GM12878 (cell line): ENCODE results near the gene SEPTIN1. TPM values are rescaled to one million over a fixed set of nuclear protein-coding genes. Genes with fewer than 3 reads are reported as not detected.

Experiments used
- ATAC-seq: fragments of 200-7000 bp; cut with Tn5 transposase; 3 replicates; pipeline ENCODE4 v1.9.1; 2020; ENCODE audit warnings: mild to moderate bottlenecking, moderate library complexity
- BruUV-seq: library from RNA; stranded (reverse); fragments of 400-500 nt; replicated peaks from 2 replicates; lab custom pipeline; 2021; lab: Mats Ljungman, UMichigan
- CTCF ChIA-PET: fragments of 300-600 bp; sonication (Branson Sonifier 250); formaldehyde crosslinking; extraction: SDS; loops from one replicate; lab custom pipeline; 2021; ENCODE audit warnings: inconsistent platforms; lab: Yijun Ruan, JAX
- POLR2A ChIA-PET: fragments of 350-600 bp; formaldehyde crosslinking; extraction: SDS; loops from one replicate; lab custom pipeline; 2021; ENCODE audit warnings: inconsistent platforms; lab: Charles Lee
- RAD21 ChIA-PET: fragments of 300-600 bp; sonication (Branson Sonifier 250); formaldehyde crosslinking; loops from one replicate; lab custom pipeline; 2023; ENCODE audit warnings: antibody characterized with exemption; ENCODE audit not compliant: unreplicated experiment; lab: Charles Lee
- SMC1A ChIA-PET: fragments of 300-600 bp; sonication (Branson Sonifier 250); formaldehyde crosslinking; loops from one replicate; lab custom pipeline; 2023; ENCODE audit not compliant: unreplicated experiment, uncharacterized antibody; lab: Charles Lee
- DNase-seq: peaks from one replicate; pipeline ENCODE4 v3.0.0-alpha.2; 2011; ENCODE audit warnings: low read depth, low spot score
- FAIRE-seq: peaks from 3 replicates; lab custom pipeline; 2011; peaks lifted over from hg19 to GRCh38; lab: Jason Lieb, UNC
- H2AFZ ChIP-seq: 2 replicates; pipeline ENCODE4 v1.6.0; 2011; ENCODE audit warnings: low read depth, low read length, control low read depth; ENCODE audit not compliant: control insufficient read depth
- H3K27ac ChIP-seq: 2 replicates; pipeline ENCODE4 v1.5.1; 2011; ENCODE audit warnings: control low read depth; ENCODE audit not compliant: control insufficient read depth, insufficient read depth
- H3K27me3 ChIP-seq, 2 experiments: replicated peaks in 1 of 2; 2 replicates each; pipeline versions ENCODE4 v1.6.0 to v1.6.1; 2011; ENCODE audit warnings: low read length in 1 of 2; ENCODE audit not compliant: control insufficient read depth in 2 of 2, insufficient read depth in 2 of 2
- H3K36me3 ChIP-seq, 2 experiments: 2 replicates each; pipeline ENCODE4 v1.5.1; 2011; ENCODE audit warnings: low read length in 1 of 2; ENCODE audit not compliant: control insufficient read depth in 2 of 2, insufficient read depth in 2 of 2
- H3K4me1 ChIP-seq: 2 replicates; pipeline ENCODE4 v1.6.1; 2011; ENCODE audit warnings: mild to moderate bottlenecking, low read length, moderate library complexity, mixed read lengths; ENCODE audit not compliant: control insufficient read depth, insufficient read depth
- H3K4me2 ChIP-seq: 2 replicates; pipeline ENCODE4 v1.6.0; 2011; ENCODE audit warnings: control low read depth; ENCODE audit not compliant: control insufficient read depth, insufficient read depth
- H3K4me3 ChIP-seq: fragments of 200-600 bp; sonication (generic); 2 replicates; pipeline ENCODE4 v1.5.1; 2016
- H3K79me2 ChIP-seq: 2 replicates; pipeline ENCODE4 v1.6.0; 2011; ENCODE audit warnings: low read length; ENCODE audit not compliant: control insufficient read depth, insufficient read depth
- H3K9ac ChIP-seq: 2 replicates; pipeline ENCODE4 v1.8.0; 2011; ENCODE audit warnings: low read length, control low read depth, mixed read lengths; ENCODE audit not compliant: control insufficient read depth, insufficient read depth
- H3K9me3 ChIP-seq: replicated peaks from 3 replicates; pipeline ENCODE4 v1.5.1; 2011; ENCODE audit warnings: mild to moderate bottlenecking, low read length; ENCODE audit not compliant: control insufficient read depth, insufficient read depth
- H4K20me1 ChIP-seq: 2 replicates; pipeline ENCODE4 v1.6.0; 2011; ENCODE audit not compliant: control insufficient read depth, insufficient read depth
- ATF7 ChIP-seq: fragments of 450-650 bp; IDR thresholded peaks from 2 replicates; pipeline ENCODE4 v1.6.1; 2016; ENCODE audit warnings: low read depth, mild to moderate bottlenecking
- HDAC2 ChIP-seq: fragments of 200-600 bp; sonication (generic); IDR thresholded peaks from 2 replicates; pipeline ENCODE4 v1.6.1; 2017
- KAT2A ChIP-seq: conservative IDR thresholded peaks from 2 replicates; pipeline ENCODE4 v1.6.1; 2011; ENCODE audit warnings: low read depth, low read length; ENCODE audit not compliant: control insufficient read depth
- KDM1A ChIP-seq: fragments of 200-600 bp; sonication (generic); IDR thresholded peaks from 2 replicates; pipeline ENCODE4 v1.6.1; 2016; ENCODE audit warnings: borderline replicate concordance
- MEF2B ChIP-seq: fragments of 450-650 bp; IDR thresholded peaks from 2 replicates; pipeline ENCODE4 v1.6.1; 2018; ENCODE audit warnings: mild to moderate bottlenecking, moderate library complexity; ENCODE audit not compliant: partially characterized antibody, poor library complexity, severe bottlenecking
- NFYA ChIP-seq: IDR thresholded peaks from 2 replicates; pipeline ENCODE4 v1.6.1; 2011; ENCODE audit warnings: low read depth, mild to moderate bottlenecking, low read length, improper control_type of control experiment, borderline replicate concordance
- NRF1 ChIP-seq: conservative IDR thresholded peaks from 2 replicates; pipeline ENCODE4 v1.6.1; 2011; ENCODE audit warnings: mild to moderate bottlenecking, low read depth, low read length, improper control_type of control experiment
- PML ChIP-seq: IDR thresholded peaks from 2 replicates; pipeline ENCODE4 v1.6.1; 2012; ENCODE audit warnings: low read length, inconsistent platforms
- RBBP5 ChIP-seq: fragments of 200-600 bp; sonication (generic); conservative IDR thresholded peaks from 2 replicates; pipeline ENCODE4 v1.6.1; 2016
- SRF ChIP-seq, 2 experiments: IDR thresholded peaks; 2 replicates each; pipeline ENCODE4 v1.6.1; 2011; ENCODE audit warnings: low read depth in 2 of 2, low read length in 2 of 2, mild to moderate bottlenecking in 1 of 2, moderate library complexity in 1 of 2
- TAF1 ChIP-seq: IDR thresholded peaks from 2 replicates; pipeline ENCODE4 v1.6.1; 2011; ENCODE audit warnings: mild to moderate bottlenecking, low read depth, low read length, borderline replicate concordance
- TCF3 ChIP-seq: IDR thresholded peaks from 2 replicates; pipeline ENCODE4 v1.6.1; 2012; ENCODE audit warnings: low read depth, mild to moderate bottlenecking, low read length, borderline replicate concordance; ENCODE audit not compliant: insufficient read depth
- YBX1 ChIP-seq: fragments of 450-650 bp; IDR thresholded peaks from 2 replicates; pipeline ENCODE4 v1.6.1; 2016; ENCODE audit warnings: antibody characterized with exemption
- WGBS: methylation state at CpG from one replicate; pipeline ENCODE4 v1.1.6; 2016; ENCODE audit warnings: low lambda C conversion rate; ENCODE audit not compliant: insufficient replicate concordance, insufficient coverage; ENCODE audit errors: missing lambda C conversion rate; 5-methylcytosine and 5-hydroxymethylcytosine counted together
- in situ Hi-C: fragments of 300-500 bp; cut with MboI; formaldehyde crosslinking; loops from 9 replicates; pipeline ENCODE4 v1.14.3; 2018; ENCODE audit warnings: mixed read lengths
- intact Hi-C: fragments of 100-400 bp; cut with micrococcal nuclease; formaldehyde crosslinking; loops from one replicate; pipeline ENCODE4 v1.14.2; 2022; ENCODE audit not compliant: unreplicated experiment
- polyA plus RNA-seq, 11 experiments: library from polyadenylated mRNA; depleted of rRNA in 4 of 11; unstranded in 6 of 11; stranded (reverse) in 5 of 11; fragments of >200 nt; fragmentation: Nextera tagmentation in 4 of 11; fragmentation: Illumina TruSeq in 1 of 11; extraction: Ambion mirVana in 4 of 11; extraction: Trizol in 1 of 11; gene quantifications; 1 replicate in 1 of 11; 2 replicates in 10 of 11; pipeline versions ENCODE4 v1.2.1 to v1.2.3, GENCODE V29; 2011 to 2016; ENCODE audit warnings: inconsistent platforms in 2 of 11, missing spikeins in 2 of 11, low read depth in 1 of 11
- total RNA-seq, 4 experiments: library from RNA; depleted of rRNA in 3 of 4; stranded (reverse); fragments of >200 nt in 3 of 4; fragmentation: Illumina TruSeq in 1 of 4; extraction: Trizol in 1 of 4; gene quantifications; 2 replicates each; pipeline versions ENCODE4 v1.2.1 to v1.2.3, GENCODE V29; 2013 to 2021

SEPTIN1 gene
- total and polyA plus RNA-seq, 10 of the 15 experiments (the other 5 are each of a cell fraction or from before 2014, with no cell fraction given) = 2.8 to 153 (median 94.1) TPM

DNA sequence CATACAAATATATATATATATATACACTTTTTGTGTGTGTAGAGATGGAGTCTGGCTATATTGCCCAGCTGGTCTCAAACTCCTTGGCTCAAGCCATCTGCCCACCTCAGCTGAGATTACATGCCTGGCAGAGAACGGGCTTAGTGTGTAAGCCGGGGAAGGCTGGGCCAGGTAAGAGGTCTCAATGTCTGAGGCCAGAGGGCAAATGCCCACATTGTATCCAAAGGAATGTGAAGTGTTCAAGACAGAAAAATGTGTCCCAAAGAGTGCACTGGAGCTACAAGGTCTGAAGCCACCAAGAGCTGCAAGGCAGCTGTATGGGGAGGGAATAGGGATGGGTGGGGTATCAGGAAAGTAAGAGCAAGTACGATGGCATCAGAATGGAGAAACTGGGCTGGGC, 36.1 kb downstream of the SEPTIN1 start:
- Histone ChIP-seq H3K27me3 (no peaks in the 10 kb centered on the region), H3K4me2 (no peak overlapping the region), H3K79me2 (no peaks in the 10 kb centered on the region), H4K20me1 (peaks cover 4% of the 10 kb centered on the region; the same call in 1 of the 2 replicates), H3K4me1 (peaks cover 23% of the 10 kb centered on the region), H3K4me3 (no peak overlapping the region), H3K27ac (no peak overlapping the region), H3K9ac (no peak overlapping the region), H3K9me3 (no peaks in the 10 kb centered on the region), H2AFZ (no peak overlapping the region), H3K36me3 (no peaks in the 10 kb centered on the region; a peak in 1 of 4 replicates)
- intact Hi-C loops = no loop called here
- no peak for ATAC-seq
- ChIA-PET CTCF (interaction anchor here (1.0 kb wide), 2 partner anchors 25 to 63 kb away, joined by 3 to 4 read pairs; no protein-coding TSS in a partner anchor), RAD21 (no interaction called here), SMC1A (no interaction called here), POLR2A (no interaction called here)
- in situ Hi-C loops = no loop called here
- no peak for FAIRE-seq
- WGBS = 93% methylated on average over 3 of the region's 3 CpGs
- DNase-seq = no peak
- no TSS peak for BruUV-seq
- TF ChIP-seq HDAC2 (no peak), YBX1 (no peak), PML (no peak), TAF1 (no peak), RBBP5 (no peak), KDM1A (no peak), SRF (IDR thresholded peaks at IDR 0.05; ENCODE audit: low read depth in 2 of 2, low read length in 2 of 2) (no peak), NFYA (no peak), TCF3 (no peak), ATF7 (no peak), KAT2A (no peak), MEF2B (no peak), NRF1 (no peak)
